NCI-H2171 (cell line): ENCODE results near the gene ACTRT2.

Source experiments
- DNase-seq: peaks from one replicate; lab custom pipeline; 2025; lab: John Stamatoyannopoulos, UW

The ACTRT2 gene

DNA sequence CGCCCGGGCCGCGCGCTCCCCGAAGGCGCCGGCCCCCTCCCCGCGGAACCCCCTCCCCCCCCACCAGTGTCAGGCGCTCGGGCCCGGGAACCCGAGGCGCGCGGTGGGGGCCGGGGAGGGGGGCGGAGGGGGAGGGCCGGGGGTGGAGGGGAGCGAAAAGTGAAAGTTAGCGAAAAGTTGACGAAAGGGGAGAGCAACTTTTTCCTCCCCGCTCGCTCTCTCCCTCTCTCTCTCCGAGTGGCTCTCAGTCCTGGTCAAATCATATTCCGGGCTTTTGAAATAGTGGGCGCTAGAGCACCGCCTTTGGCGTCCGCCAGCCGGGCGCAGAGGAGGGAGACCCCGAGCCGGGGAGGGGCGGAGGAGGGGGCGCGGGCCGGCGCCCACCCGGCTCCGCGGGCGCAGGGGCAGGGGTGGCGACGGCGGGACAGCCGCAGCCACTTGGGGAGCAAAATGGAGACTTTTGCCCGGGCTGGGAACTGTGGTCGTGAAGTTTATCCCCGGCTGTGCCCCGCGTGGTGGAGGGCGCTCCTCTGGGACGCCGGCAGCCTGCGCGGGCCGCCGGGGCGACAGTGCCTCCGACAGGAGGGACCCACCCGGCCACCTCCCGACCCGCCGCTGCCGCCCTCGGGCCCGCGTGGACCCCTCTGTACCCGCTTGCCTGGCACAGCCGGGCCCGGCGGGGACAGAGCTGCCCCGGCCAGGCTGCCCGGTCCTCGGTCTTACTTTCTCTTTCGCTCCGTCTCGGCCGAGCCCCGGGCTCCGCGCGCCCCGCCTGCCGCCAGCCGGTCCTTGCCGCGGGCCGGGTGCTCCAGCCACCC lies 48.4 kb downstream of the ACTRT2 start:
- DNase-seq: no peak

- no peak for DNase-seq
These were observed 49.0 kb downstream of the ACTRT2 start for GRCh38 chr1:3070309-3070643.

DNA sequence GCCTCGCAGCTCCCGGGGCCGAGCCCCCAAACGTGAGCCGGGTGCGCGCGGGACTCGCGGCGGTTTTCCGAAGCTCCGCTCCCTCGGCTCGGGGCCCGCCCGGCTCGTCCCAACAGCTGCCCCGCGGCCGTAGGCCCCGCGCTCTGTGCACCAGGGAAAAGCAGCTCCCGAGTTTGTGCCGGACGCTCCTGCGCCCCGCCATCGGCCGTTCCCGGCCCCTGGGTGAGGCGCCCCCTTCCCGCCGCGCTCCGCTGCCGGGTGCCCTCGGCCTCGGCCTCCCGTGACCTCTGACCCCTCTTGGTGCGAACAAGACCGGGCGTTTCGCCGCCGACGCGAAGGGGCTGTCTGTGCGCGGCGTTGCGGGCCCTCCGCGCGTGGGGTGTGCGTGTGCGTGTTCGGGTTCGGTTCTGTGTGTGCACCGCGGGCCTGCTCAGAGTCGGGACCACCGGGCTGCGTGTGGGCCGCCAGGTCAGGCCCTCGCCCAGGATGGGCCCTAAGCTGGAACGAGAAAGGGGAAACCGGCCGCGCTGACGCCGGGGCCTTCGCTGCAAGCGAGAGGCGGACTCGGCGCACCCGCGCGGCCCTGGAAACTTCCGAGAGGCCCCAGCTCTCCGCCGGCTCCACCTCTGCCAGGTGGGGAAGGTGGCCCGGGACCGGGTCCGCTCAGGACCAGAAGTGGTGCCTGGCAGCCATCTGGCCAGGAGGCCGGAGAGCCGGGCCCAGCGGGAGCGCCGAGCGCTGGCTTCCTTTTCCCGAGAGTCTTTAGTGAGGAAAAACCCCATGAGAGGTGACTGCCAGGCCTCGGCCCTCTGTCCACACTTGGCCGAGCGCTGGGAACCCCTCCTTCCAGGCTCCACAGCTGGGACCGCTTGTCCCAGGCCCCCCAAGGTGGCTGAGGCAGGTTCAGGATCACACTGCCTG lies 49.6 kb downstream of the ACTRT2 start:
- no peak for DNase-seq

- DNase-seq: no peak
These were observed 50.5 kb downstream of the ACTRT2 start for GRCh38 chr1:3071565-3072390.
